HG03025 (cell line): ENCODE results near the gene TNS3.
A peak's percentile ranks its signal among the peaks of the same experiment; 100 is the strongest.

ENCODE experiments used
- ATAC-seq: cut with Tn5 transposase; IDR thresholded peaks from one replicate; pipeline ENCODE4 v1.9.1; 2021; ENCODE audit warnings: mild to moderate bottlenecking, moderate library complexity; ENCODE audit not compliant: unreplicated experiment, low FRiP score

The TNS3 gene

DNA sequence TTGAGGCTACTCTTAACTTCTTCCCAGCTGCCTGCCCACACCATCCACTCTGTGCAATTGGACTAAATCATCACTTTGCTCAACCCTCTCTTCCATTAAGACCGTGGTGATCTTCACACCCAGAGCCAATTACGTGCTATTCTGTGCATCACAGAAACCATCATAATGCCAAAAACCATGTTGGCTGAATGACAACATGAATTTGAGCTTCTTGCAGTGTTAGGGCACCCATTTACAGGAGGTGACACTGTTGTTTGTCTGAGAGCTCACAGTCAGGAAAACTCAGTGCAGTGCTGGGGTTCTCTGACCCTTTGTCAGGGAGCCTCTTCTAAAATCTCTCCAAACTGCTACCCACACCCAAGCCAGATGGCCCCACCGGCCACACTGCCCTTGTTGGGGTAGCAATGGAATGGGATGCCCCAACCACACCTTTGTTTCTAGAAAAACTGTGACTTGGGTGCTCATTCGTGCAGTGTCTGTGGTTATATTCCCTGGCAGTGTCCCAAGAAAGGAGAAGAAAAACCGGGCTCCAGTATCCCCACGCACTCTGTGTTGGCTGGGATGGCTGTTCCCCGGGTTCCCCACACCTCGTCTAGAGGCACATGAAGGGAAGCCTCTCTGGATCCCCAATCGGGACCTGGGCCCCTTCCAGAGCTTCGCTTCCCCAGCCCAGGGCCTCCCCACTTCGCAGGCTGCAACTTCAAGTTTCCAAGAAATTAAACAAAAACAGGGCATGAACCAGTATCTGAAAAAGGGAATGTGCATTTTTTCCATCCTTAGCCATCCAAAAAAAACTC lies 2.0 kb upstream of the TNS3 start:
- no peak for ATAC-seq

DNA sequence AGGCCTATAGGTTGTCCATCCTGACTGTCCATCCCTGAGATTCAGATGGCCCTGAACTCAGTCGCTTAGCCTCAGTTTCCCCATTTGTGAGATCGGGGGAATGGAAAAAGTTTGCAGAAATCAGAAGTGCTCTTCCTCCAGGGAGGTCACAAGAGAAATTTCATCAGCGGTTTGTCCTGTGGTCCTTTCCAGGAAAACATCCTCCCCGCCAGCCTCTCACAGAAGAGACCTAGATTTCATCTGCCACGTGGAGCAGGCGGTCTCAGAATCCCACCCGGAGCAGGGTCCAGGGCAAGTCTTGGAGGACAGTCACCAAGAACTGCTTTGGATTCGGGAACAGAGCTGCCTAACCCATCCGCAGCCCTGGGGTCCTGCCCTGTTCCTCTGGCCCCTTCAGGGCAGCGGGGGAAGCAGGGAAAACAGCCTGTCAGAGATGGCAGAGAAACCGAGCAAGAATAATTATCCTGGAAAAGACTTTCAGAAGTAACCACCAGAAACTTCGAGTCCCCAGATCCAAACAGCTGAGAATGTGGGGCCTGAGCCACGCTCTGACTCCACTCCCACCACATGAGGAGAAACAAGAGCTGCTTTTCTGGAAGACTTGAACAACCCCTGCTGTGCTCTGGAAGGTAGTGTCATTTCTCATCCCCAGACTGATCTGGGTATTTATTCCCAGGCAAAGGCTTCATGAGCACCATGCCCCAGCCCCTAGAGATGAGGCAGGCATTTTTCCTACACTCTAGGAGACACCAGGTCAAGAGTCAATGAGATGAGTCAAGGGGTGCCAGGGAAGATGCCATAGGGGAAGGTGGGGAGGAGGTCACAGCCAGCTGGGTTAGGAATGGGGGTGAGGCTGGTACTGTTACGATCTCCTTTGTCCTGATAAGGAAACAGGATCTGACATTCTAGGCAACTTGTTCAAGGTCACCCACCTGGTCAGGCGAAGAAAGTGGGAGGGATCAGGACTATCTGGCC lies 1.1 kb upstream of the TNS3 start:
- no peak for ATAC-seq

DNA sequence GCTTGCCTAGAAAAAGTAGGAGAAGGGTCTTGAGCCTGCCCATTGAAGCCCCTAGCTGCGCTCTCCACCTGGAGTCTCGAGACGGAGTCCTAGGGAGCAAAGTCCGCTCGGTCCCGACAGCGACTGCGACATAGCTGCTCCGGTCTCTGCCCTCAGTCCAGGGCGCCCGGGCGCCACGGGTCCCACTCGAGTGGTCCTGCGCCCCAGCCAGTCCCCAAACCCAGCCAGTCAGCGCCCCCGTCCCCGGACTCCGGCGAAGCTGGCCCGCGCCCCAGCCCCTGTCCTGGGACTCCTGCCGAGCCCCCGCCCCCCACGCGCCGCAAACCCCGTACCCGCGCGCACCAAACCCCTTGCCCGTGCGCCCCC lies 490 bp downstream of the TNS3 start:
- ATAC-seq: no peak

DNA sequence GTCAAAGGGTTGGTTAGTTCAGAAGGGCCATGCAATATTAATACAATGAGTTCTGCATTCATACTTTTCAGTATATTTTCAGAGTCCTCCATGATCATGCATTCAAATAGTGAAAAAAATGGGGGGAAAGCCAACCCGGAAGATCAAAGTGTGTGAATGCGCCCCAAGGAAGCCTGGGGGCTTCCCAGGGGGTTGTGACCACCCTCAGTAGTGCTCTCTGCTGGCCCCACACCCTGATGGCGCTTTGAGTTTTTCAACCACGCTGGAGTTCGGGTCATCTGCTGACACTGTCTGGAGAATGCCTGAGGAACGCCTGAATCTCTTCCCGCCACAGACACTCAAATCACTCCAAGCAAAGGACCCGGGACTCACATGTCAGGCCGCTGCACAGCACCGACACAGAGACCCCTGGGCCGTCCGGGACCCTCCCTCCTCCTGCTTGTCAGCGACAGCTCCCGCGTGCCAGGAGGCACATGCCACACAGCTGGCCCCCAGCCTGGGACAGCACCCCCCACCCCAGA lies 1.0 kb downstream of the TNS3 start:
- ATAC-seq: no peak

DNA sequence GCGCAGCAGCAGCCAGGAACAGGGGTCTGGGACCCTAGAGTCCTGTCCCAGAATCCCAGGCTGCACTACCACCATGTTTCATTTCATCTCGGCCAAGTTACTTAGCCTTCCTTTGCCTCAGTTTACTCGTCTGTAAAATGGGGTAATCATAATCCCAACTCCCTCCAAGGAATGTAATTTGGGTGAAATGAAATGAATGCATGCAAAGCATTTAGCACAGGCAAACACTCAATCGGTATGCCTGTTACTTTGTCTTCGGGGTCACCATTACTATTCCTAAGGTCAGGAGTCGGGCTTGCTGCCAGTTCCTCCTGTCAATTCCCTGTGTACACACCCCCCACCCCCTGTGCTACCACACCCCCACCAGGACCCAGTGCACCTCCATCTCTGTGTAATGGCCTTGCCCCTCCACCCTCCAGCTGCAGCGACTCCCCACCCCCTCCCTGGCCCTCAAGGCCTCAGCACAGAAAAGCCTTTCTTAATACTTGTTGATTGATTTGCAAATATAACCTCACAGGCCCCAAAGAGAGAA lies 1.7 kb downstream of the TNS3 start:
- ATAC-seq: no peak

DNA sequence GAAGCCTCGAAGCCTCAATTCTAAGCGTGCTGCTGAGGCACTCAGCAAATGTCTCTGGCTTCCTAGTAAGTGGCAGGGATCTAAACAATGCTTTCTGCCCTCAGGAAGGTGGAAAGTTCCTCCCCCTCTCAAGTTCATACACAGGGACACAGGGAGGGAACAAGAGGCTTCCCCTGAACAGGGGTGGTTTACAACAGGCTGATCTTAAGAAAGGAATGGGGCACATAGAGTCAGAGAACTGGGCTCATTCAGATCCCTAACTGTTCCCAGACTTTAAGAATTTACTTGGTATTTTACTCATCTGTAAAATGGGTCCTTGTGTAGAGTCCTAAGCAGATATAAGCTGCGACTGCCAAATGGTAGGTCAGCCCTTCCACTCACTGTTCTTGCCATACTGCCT lies 2.5 kb downstream of the TNS3 start:
- no peak for ATAC-seq

DNA sequence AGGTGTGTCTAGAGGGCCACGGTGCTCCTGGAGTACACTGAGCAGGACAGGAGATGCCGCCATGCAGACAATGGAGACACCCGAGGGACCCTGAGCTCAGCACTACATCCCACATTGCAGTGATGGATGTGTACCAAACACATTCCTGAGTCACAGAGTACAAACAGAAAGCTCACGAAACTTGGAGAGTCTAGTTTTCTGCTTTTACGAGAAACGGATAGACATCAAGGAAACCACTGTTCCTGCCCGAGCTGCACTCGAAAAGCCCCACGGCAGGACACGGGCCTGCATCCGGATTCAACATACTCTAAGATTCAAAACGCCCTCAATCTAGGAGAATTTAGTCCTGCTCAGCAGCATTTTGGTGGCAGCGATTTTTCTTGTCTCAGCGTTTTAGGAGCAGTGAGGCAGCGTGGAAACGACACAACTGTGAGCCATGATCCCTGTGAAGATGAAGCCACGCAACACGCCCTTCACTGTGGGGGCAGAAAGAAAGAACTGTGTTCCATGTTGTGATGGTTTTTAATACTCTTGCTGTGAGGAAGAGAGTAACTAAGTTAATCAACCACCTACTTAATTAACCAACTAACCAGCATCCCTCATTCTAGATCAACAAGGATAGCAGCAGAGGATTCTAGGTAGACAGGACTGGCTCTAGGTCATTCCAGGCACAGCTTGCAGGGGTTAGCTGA lies 3.2 kb downstream of the TNS3 start:
- no peak for ATAC-seq

DNA sequence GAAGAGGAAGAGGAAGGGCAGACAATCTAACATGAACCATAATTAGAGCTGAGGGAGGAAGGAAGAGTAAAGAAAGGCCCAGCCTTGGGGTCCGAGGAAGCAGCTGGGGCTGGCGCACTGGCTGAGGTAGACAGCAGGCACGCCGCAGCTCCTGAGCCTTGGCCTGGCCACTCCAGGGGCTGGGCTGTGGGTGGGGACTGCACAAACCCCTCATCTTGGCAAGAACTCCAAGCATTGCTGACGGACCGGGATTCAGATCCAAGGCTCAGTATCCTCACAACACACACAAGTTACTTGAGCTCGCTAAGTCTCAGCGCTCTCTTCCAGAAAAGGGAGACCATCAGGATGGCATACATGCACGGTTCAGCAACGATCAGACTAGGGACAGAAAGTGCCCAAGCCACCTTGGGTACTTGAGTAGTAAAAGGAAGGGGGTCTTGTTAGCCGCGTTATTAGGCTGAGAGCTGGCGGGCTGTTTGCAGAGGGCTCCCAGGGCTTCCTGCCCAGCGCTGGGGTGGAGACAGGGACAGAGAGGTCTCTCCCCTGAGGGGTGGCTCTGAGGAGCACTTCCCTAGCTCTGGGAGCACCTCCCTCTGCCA lies 4.5 kb downstream of the TNS3 start:
- ATAC-seq: no peak

DNA sequence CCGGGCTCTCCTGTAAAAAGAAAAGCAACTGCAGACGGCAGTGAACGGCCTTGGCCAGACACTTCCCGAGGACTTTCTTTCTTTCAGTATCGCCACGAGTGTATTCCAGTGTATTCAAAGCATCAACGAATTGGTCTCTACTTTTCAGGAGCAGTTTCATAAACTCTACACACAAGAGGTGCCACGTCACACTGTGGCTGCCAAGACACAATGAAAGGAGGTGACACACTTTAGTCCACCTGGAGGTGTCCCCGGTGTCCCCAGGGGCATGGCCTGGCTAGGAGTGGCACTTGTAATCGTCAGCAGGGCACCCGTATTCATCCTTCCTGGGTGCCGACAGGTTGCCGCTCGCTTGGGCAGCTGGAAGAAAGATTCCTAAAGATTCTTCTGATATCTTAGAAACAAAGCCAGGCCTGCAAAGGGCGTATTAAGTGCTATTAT lies 5.0 kb downstream of the TNS3 start:
- ATAC-seq: no peak

DNA sequence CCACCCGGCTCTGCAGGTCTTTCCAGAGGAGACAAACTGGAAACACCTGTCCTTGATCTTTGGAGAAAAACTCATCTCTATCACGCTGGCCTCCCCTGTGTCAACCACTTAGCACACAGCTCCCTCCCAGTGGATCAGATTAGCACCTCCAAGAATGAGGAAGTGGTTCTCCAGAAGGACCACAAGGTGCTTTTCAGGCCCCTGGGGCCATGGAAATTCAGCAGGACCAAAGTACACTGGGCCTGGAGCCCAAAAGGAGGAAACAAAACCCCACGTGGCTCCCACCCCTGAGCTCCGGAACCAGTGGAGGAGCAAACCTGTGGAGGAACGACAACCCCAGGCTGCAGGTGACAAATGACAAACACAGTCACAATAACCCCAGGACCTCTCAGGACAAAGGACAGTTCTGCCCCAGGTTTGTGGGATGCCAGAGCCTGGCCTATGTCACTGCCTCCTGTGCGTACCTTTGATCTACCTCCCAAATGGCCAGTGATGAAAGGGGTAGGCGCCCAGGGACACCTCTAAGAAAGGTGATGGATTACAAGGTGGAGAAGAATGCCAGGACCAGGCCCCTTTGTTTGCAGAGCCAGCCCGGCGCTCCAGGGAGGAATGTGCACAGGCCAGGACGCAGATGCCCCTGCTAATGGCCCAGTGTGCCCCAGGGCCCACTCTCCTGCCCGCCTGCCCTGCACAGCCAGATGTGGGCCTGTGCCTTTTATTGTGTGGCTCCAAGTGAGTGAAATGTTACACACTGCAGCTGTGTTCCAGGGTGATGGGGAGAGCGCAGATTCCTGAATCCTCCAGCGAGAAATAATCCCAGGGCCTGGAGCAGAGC lies 5.7 kb downstream of the TNS3 start:
- ATAC-seq: no peak

DNA sequence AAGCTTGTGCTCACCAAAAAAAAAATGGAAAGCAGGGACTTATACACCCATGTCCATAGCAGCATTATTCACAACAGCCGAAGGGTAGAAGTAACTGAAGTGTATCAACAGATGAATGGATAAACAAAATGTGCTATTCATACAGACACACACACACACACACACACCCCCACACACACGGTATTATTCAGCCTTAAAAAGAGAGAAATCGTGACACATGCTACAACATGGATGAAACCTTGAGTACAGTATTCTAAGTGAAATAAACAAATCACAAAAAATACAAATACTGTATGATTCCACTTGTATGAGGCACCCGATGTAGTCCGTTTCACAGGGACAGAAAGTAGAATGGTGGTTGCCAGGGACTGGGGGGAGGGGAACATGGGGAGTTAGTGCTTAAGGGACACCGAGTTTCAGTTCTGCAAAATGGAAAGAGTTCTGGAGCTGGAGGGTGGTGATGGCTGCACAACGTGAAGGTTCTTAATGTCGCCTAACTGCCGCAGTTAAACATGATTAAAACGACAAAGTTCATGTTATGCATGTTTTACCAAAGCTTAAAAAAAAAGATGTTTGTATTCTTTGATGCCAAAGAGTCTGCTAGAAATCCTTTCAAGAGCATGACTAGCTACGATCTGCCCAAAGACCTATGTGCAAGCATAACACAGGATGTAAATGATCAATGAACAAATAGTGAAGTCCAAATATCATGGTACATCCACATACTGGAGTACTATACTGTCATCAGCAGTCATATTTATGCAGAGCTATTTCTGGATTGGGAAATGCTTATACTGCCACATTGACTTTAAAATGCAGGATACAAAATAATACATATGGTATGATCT lies 7.2 kb downstream of the TNS3 start:
- ATAC-seq: peak; percentile 75

DNA sequence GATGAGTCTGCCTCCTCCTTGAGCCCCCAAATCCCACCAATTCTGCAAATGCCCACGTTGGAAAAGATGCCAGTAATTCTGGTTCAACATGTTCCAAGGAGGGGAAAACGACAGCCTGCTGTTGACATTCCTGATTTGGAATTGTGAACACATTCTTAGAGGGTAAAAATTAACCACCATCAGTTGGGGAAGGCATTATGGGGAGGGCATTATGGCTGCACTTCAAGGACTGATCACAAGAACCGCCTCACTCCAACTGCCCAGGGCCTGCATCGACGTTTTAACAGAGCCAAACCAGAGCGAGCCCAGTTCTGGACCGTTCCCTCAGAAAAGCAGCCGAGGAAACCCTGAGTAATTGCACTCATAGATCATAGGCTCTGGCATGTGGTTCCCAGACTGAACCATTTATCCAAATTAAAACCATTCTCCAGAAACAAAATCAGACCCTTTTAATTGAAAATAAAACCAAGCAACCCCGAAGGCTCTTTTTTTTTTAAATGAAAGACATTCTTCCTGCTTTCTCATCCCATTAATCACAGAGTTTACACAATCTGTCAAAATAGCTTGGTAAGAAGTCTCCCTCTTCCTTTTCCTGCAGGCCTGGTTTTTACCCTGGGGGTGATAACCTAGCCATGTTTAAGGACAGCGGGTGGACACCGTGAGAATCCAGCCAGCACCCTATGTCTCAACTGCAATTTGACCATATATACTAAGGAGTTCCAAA lies 8.0 kb downstream of the TNS3 start:
- ATAC-seq: no peak

DNA sequence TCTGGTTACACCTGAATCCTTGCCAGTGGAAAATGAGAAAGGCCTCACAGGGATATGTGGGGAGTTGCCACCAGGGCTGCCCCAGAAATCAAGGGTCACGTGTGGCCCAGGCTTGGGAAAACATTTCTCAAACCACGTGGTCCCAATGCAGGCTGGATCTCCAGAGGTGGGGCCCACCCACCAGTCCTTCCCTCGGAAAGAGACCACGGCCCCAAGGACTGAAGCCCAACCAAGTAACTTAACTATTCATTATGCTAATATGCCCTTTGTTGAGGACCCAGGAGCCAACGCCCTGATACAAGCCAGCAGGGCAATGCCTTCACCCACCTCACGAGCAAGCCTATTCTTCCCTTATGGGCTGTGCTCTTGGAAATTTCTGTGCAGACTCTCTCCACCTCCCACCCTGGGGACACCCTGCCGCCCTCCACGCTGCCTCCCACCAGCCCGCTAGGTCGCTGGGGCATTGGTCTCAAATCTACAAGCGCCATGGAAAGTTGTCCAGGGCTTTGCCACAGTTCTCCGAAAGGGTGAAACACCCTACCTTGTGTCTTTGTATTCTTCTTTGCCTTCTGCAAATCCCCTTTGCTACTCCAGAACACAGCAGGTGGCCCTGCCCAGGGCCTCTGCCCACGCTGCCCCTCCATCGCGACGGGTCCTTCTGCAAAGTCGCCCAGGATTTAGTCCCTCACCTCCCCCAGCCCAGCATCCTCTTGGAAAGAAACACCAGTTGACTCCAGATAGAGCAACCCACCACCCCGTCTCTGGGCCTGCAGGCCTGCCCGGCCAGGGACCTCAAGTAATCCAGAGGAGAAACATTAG lies 8.8 kb downstream of the TNS3 start:
- ATAC-seq: no peak

DNA sequence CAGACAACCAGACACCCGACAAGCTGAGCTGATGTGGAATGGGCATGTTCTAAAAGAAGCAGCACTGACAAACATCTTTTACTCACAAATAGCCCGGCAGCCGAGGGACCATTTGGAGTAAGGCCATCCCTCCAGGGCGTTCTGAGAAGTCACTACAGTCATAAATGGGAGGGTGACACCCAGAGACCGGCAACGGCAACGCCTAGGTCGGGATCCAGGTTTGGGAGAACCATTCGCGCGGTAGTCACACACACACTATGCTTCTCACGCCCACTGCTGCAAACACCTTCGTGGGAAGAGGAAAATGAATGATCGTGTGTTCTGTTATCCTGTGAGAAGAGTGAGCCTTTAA lies 9.8 kb downstream of the TNS3 start:
- no peak for ATAC-seq

DNA sequence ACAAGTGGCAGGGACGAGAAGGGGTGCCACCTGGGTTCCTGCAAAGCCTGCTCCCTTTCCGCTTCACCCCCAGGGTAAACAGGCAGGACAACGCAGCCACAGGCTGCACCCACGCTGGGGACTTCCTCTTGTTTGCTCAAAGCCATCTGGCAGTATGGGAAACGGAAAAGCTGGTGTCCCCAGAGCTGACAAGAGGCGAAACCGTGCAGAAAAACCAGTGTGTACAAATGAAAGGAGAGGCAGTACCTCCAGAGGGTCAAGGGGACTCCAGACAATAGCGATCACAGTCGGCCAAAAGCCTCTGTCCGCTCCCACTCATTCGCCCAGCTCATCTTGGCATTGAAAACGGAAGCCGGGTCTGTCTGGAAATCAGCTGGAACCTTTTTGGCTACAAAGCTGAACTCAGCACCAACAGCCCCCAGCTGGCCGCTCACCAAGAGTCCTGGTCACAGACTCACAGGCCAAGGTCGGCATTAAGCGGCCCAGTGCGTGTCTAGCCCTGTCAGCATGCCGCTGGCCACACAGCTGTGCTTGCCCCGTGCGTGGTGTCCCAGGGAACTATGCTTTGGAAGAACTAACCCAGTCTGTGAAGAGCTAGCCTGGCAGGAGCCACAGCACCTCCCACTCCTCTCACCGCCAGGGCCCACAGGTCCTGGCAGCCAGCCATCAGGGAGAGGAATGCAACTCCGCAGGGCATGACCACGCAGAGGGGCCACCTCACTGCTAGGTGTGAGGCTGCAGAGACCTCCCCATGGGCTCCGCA lies 10.4 kb downstream of the TNS3 start:
- no peak for ATAC-seq

DNA sequence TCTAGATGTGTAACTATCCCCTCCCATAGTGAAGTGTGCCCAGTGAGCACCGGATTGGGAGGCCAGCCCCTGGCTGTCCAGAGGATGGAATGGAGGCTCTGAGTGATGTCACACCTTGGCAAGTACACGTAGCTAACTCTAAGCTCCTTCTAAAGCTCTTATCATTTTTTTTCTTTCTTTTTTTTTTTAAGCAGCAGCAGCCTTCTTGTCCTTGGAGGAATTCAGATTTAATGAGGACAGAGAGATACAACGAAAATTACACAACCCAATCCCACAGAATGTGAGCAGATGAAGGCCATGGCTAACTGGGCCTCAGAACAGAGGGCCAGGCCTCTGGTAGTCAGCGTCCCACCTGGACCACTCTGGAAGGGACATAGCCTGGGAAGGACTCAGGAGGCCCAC lies 11.3 kb downstream of the TNS3 start:
- no peak for ATAC-seq
